ENCODE measurements around the gene KCNQ1. TPM values are rescaled to one million over a fixed set of nuclear protein-coding genes. Genes with fewer than 3 reads are reported as not detected.

The KCNQ1 gene
- total and polyA plus RNA-seq, 8 donors, result 7.1 to 37.7 (median 9.9) TPM

DNA sequence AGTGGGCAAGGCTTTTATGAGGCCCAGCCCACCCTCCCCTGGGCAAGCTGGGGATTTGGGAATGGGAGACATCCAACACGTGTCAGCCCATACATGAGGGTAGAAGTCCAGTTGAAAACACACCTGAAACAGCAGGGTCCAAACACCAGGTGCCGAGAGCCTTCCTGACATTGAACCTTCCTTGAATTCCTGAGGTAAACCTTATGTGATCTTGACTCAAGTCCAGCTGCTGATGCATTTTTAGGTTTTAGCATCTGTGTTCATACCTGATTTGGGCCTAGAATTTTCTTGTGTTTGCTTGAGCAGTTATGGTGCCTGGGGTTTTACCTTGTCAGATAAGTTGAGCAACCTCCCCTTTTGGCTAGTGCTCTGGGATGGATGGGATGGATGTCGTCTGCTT lies 374.5 kb downstream of the KCNQ1 start:
- no peak overlapping the region for H3K27ac ChIP-seq

DNA sequence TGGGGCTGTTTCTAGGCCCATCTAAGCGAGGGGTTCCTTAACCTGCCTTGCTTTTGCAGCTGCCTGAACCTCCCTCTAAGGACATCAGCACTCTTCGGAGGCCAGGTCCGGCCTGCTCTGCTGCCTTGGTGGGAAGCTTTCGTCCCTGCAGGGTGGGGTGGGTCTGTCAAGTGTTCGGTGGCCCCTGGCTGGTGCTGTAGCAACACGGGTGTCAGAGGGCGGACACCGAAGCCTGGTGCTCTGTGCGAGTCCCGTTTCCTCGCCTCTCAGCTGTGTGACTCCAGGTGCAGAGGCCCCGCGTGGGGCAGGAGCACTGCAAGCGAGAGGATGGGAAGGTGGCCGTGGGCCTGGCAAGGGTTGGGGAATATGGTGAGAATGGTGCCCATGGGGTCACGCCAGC lies 376.2 kb downstream of the KCNQ1 start:
- no peaks in the 10 kb centered on the region for H3K27me3 ChIP-seq
- H3K4me3 ChIP-seq, result no peak overlapping the region
- ATAC-seq (no peak), DNase-seq (peak in 1 of 4 donors; percentile 74)
- intact Hi-C loops (cut with DNase I), result no loop called here
- H3K36me3 ChIP-seq, result no peaks in the 10 kb centered on the region
- H3K27ac ChIP-seq, result no peak overlapping the region
- TF ChIP-seq, protein P1, sequence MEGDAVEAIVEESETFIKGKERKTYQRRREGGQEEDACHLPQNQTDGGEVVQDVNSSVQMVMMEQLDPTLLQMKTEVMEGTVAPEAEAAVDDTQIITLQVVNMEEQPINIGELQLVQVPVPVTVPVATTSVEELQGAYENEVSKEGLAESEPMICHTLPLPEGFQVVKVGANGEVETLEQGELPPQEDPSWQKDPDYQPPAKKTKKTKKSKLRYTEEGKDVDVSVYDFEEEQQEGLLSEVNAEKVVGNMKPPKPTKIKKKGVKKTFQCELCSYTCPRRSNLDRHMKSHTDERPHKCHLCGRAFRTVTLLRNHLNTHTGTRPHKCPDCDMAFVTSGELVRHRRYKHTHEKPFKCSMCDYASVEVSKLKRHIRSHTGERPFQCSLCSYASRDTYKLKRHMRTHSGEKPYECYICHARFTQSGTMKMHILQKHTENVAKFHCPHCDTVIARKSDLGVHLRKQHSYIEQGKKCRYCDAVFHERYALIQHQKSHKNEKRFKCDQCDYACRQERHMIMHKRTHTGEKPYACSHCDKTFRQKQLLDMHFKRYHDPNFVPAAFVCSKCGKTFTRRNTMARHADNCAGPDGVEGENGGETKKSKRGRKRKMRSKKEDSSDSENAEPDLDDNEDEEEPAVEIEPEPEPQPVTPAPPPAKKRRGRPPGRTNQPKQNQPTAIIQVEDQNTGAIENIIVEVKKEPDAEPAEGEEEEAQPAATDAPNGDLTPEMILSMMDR (IDR thresholded peaks at IDR 0.05), result no peak
- H3K4me1 ChIP-seq, result peaks cover 13 to 18% of the 10 kb centered on the region in 2 donors
- peaks cover 0 to 23% of the 10 kb centered on the region in 2 donors for H3K9me3 ChIP-seq

More for the DNA sequence above, 374.5 kb downstream of the KCNQ1 start:
- H3K4me3 ChIP-seq, result no peak overlapping the region
- intact Hi-C loops (cut with DNase I), result no loop called here
- ATAC-seq (no peak), DNase-seq (no peak)
- H3K4me1 ChIP-seq, result peaks cover 0 to 1% of the 10 kb centered on the region in 2 donors
- TF ChIP-seq, protein P1 (IDR thresholded peaks at IDR 0.05), result no peak
- peaks cover 0 to 24% of the 10 kb centered on the region in 2 donors for H3K9me3 ChIP-seq
- no peaks in the 10 kb centered on the region for H3K27me3 ChIP-seq
- no peaks in the 10 kb centered on the region for H3K36me3 ChIP-seq

DNA sequence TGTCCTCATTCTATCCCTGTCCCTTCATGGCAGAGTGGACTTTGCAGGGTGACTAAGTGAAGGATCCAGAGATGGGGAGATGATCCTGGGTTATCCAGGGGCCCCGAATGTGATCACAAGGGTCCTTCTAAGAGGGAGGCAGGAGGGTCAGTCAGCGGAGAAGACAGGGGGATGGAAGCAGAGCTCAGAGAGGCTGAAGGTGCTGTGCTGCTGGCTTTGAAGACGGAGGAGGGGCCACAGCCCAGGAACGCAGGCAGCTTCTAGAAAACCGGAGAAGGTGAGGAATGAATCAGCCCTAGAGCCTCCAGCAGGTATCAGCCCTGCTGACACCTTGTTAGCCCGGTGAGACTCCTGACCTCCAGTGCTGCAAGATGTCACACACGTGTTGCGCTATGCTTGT lies 377.1 kb downstream of the KCNQ1 start:
- no peaks in the 10 kb centered on the region for H3K27me3 ChIP-seq
- no peak for ATAC-seq
- intact Hi-C loops (cut with DNase I), result no loop called here
- H3K4me1 ChIP-seq, result peaks cover 16 to 27% of the 10 kb centered on the region in 2 donors
- no peaks in the 10 kb centered on the region for H3K36me3 ChIP-seq
- no peak overlapping the region for H3K27ac ChIP-seq
- peaks cover 0 to 17% of the 10 kb centered on the region in 2 donors for H3K9me3 ChIP-seq
- no peak overlapping the region for H3K4me3 ChIP-seq
- TF ChIP-seq, protein P1 (IDR thresholded peaks at IDR 0.05), result no peak
- peak in 1 of 4 donors; percentile 9 for DNase-seq

DNA sequence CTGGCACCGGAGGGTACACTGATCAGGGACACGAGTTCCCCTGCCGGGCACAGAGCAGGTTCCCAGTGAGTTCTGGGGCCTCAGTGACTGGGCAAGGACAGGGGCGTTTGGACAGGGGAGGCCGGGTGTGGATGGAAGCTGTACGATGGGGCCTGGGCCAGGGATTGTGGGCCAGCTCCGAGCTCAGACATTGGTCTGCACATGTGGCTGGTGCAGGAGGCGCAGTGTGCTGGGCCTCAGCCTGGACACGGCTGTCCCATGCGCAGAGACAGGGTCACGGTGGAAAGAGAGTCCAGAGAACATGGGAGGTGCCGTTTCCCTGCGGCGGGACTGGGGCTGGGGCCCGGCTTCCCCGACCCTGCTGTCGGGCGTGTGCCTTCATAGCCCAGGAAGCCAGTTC lies 380.0 kb downstream of the KCNQ1 start:
- Histone ChIP-seq H3K27ac (peak overlapping the region; percentile 67 to 84), H3K9me3 (peaks cover 0 to 17% of the 10 kb centered on the region in 2 donors), H3K27me3 (no peaks in the 10 kb centered on the region), H3K4me3 (no peak overlapping the region), H3K36me3 (no peaks in the 10 kb centered on the region), H3K4me1 (peaks cover 16 to 33% of the 10 kb centered on the region in 2 donors)
- TF ChIP-seq, protein P1 (IDR thresholded peaks at IDR 0.05), result no peak
- DNase-seq (peak in 1 of 4 donors; percentile 55), ATAC-seq (peak; percentile 7)
- intact Hi-C loops (cut with DNase I), result no loop called here

DNA sequence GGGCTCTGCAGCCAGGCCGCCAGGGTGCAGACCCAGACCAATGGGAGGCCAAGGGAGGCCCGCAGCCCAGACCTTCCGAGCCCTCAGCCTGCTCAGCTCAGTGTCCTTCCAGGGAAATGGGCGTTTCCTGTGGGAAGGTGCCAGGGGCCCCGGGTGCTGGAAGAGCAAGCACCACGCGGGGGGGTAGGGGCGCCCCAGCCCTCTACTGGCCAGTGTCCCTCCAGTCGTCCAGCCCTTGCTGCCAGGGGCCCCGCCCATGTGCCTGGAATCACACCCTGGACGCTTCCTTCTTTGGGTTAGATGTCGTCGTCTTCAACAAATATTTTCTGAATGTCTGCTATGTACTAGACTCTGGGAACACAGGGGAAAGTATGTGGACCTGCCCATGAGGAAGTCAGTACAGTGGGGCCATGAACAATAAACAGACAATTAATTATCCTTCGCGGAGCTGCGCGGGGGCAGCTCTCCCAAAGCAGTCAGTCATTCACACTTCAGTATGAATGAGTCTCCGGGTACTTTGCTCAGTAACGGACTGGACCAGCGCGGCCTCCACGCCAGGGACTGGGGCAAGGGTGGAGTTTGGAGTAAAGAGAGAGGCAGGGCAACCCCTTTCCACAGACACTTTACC lies 380.6 kb downstream of the KCNQ1 start:
- intact Hi-C loops (cut with DNase I), result no loop called here
- peak overlapping the region; percentile 67 to 84 for H3K27ac ChIP-seq
- H3K27me3 ChIP-seq, result no peaks in the 10 kb centered on the region
- no peaks in the 10 kb centered on the region for H3K36me3 ChIP-seq
- peaks cover 0 to 17% of the 10 kb centered on the region in 2 donors for H3K9me3 ChIP-seq
- ATAC-seq (peak; percentile 67), DNase-seq (peak in 2 of 4 donors; percentile 72 to 85)
- H3K4me3 ChIP-seq, result no peak overlapping the region
- peaks cover 16 to 33% of the 10 kb centered on the region in 2 donors for H3K4me1 ChIP-seq
- TF ChIP-seq, protein P1 (IDR thresholded peaks at IDR 0.05), result peak in 1 of 2 donors; percentile 17
